HepG2 (cell line): ENCODE measurements around the gene BCAM. TPM values are rescaled to one million over a fixed set of nuclear protein-coding genes. Genes with fewer than 3 reads are reported as not detected.

Experiments used
- HMGXB4 ChIP-seq, 2 experiments: sonication (generic) in 1 of 2; formaldehyde crosslinking in 1 of 2; IDR thresholded peaks; 2 replicates each; pipeline versions ENCODE4 v1.4.0 to v1.6.1; 2018 to 2020; ENCODE audit warnings: missing genetic modification reagents in 2 of 2, borderline replicate concordance in 1 of 2, low read depth in 1 of 2, mild to moderate bottlenecking in 1 of 2, missing biosample characterization in 1 of 2
- MED13 ChIP-seq: sonication (generic); formaldehyde crosslinking; IDR thresholded peaks from 2 replicates; pipeline ENCODE4 v1.5.0; 2020; ENCODE audit warnings: missing genetic modification reagents
- NR2C2 ChIP-seq: sonication (generic); formaldehyde crosslinking; IDR thresholded peaks from 2 replicates; pipeline ENCODE4 v1.4.0; 2020; ENCODE audit warnings: missing genetic modification reagents, mild to moderate bottlenecking, moderate library complexity, borderline replicate concordance
- SNAI1 ChIP-seq: sonication (generic); formaldehyde crosslinking; IDR thresholded peaks from 2 replicates; pipeline ENCODE4 v1.5.0; 2020; ENCODE audit warnings: mild to moderate bottlenecking, missing genetic modification reagents, borderline replicate concordance
- ZNF687 ChIP-seq: sonication (generic); formaldehyde crosslinking; IDR thresholded peaks from 2 replicates; pipeline ENCODE4 v1.5.1; 2020; ENCODE audit warnings: mild to moderate bottlenecking, missing genetic modification reagents, moderate library complexity
- polyA plus RNA-seq, 8 experiments: library from polyadenylated mRNA; depleted of rRNA in 3 of 8; stranded (reverse) in 7 of 8; unstranded in 1 of 8; fragments of >200 nt; fragmentation: Illumina TruSeq in 4 of 8; extraction: Trizol in 4 of 8; gene quantifications; 2 replicates each; pipeline versions ENCODE4 v1.2.1 to v1.2.3, GENCODE V29; 2011 to 2016; ENCODE audit warnings: low read depth in 4 of 8, missing spikeins in 1 of 8, mixed read lengths in 1 of 8; ENCODE audit not compliant: insufficient read depth in 1 of 8
- total RNA-seq, 5 experiments: library from RNA; depleted of rRNA; stranded (reverse); fragments of >200 nt; fragmentation: Illumina TruSeq; extraction: Trizol; gene quantifications; 2 replicates each; pipeline ENCODE4 v1.2.3, GENCODE V29; 2016; ENCODE audit warnings: low read depth in 1 of 5

The BCAM gene
- total and polyA plus RNA-seq, 2 of the 13 experiments (the other 11 are each of a cell fraction or from before 2014, with no cell fraction given) = 51.2 to 62.7 TPM

GRCh38 chr19:44848036-44848811, 39.3 kb downstream of the BCAM start (continued):
- TF ChIP-seq NR2C2 (CRISPR knock-in tag) (peak; percentile 40; the same call in 1 of the 2 replicates), MED13 (CRISPR knock-in tag) (no peak), ZNF687 (peak; percentile 35; the same call in 1 of the 2 replicates), HMGXB4 (CRISPR knock-in tag; IDR thresholded peaks at IDR 0.05; ENCODE audit: borderline replicate concordance in 1 of 2, low read depth in 1 of 2) (peak in 1 of 2 experiments; percentile 9; a peak in 1 of 4 replicates), SNAI1 (CRISPR knock-in tag) (0 out of 2 replicates have a peak, but pooled peaks have one; percentile 15)
